Right ventricle myocardium superior (tissue), 1 donor: ENCODE results near the gene AOAH. TPM values are rescaled to one million over a fixed set of nuclear protein-coding genes. Genes with fewer than 3 reads are reported as not detected.
"Not testable (repeated sequence)": the region's sequence is repeated elsewhere in the genome, so short reads cannot be mapped to it uniquely, and the experiment has no call there.

Experiments used
- ATAC-seq: fragments of 200-7000 bp; cut with Tn5 transposase; one replicate; pipeline ENCODE4 v1.9.1; 2020; ENCODE audit warnings: mild to moderate bottlenecking; ENCODE audit not compliant: poor library complexity
- DNase-seq: peaks from one replicate; pipeline ENCODE4 v3.0.0-alpha.2; 2020
- intact Hi-C: fragments of 100-400 bp; cut with DNase I; formaldehyde crosslinking; loops from one replicate; pipeline ENCODE4 v1.11.2; 2022
- total RNA-seq: library from RNA; stranded (reverse); fragmentation: NEBNext Ultra II Directional; extraction: Animal tissue kit (Norgen Biotek cat#: 25700); gene quantifications from one replicate; pipeline ENCODE4 v1.2.1, GENCODE V29; 2021
- donor health status: DM: no; HTN: yes; CAD: no; lungs with severe emphysema.

Gene AOAH
- total RNA-seq, 1 donor from 2014 or later: 2.7 TPM

DNA sequence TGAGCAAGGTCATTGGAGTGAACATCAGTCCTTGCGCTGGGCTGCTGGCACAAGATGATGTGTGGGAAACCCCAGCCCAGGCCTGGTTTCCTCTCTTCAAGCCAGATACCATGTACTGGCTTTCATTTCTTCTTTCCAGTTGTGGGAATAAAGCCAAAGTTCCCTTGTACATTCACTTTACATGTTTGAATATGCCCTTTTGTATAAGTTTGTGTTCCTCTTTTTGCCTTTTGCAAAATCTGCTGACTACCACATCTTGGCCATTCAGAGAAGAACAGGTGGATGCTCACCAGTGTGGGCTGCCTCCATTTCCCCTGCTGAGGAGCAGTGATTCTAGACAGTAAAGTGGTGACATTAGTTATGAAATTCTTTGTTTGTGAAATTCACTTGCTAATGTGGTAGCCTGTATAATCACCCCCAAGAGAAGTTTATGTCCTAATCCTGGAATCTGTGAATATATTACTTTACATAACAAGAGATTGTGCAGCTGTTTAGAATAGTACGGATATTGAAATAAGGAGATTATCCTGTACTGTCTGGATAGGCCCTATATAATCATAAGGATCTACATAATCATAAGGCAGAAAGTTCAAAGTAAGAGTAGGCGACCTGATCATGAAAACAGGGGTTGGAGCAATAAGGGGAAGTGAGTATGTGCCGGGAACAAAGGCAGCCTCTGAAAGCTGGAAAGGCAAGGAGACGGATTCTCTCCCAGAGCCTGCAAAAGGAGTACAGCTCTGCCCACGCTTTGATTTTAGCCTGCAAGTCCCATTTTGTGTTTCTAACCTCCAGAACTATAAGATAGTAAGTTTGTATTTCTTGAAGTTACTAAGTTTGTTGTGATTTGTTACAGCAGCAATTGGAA is 18.8 kb upstream of the AOAH start:
- ATAC-seq (peak; percentile 62), DNase-seq (peak; percentile 69)
- intact Hi-C loops: no loop called here

DNA sequence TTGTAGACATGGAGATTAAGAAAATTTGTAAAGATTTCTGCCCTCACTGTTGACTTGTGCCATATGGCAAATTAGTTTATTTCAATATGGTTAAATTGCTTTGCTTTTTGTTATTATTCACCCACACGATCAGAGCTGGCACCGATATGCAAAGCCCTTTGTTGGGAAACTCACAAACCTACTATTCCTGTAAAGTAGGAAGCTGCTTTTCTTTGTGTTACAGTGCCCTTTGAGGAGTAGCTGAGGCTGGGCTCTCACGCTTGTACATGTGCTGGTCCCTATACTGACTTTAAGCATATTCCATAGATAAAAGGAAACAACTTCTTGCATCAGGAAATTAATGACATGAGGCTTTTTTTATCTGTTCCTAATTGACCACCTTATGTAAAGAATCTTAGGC is 17.6 kb upstream of the AOAH start:
- intact Hi-C loops: no loop called here
- ATAC-seq (no peak), DNase-seq (no peak)

DNA sequence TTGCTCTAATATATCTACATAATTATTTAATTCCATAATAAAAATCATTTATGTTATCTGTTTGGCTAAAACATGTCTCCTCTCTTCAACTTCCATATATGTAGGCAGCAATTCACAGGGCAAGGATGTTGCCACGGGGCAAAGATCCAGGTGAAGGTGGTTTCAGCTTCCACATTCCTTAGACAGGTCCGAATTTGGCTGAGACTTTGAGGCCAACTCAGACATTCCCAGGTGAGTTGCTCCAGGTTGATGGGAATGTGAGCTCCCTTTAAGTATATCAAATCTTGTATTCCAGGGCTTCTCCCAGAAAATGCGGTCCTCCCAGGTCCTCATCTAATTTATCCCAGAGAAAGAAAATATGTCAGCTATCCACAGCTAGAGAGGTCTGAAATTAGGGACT is 15.1 kb upstream of the AOAH start:
- no peak for DNase-seq
- ATAC-seq: no peak
- intact Hi-C loops: no loop called here

DNA sequence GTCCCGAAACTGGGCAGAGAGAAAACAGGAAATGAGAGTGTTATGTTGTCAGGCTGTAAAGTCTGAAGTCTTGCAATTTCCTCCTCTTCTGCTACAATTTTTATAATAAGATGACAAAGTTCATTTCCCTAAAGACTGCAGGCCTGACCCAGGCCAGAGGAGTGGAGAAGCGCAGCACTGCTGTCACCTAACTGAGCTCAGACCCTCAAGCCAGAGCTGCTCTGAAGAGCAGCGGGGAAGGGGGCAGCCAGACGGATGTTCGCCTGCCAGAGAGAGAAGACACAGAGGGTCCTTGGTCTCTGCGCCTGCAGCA is 12.6 kb upstream of the AOAH start:
- intact Hi-C loops: no loop called here
- DNase-seq (no peak), ATAC-seq (peak; percentile 63)

DNA sequence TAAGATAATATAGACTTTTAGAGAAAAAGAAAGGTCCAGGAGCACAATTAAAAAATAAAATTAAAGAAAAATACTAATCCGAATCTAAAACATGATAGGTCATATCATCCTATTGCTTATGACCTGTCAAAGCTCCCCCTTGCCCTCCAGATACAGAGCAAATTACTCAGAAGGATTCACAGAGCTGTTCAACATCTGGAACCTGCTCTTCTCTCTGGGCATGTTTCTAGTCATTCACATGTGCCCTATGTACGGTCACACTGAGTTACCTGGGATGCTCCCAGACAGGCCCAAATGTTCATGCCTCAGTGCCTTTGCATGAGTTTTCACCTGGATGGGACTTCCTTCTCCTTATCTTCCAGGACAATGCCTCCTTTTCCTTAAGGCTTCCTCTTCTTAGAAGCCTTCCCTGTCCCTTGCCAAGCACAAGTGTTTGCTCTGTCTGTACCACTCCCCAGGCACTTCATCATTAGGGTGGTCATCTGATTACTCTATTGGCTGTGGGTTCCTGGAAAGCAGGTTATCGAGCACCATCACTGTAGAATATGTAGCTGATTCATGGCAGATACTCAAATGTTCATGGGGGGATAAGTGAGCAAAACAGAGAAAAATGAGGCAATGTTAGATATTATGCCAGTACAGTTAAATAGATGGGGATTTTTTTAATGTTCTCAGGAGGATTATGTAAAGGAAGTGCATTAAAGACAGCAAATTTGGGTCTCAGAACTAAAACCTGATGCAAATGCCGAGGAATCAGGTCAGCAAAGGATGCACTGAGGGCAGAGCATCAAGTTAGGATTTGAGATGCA is 12.0 kb upstream of the AOAH start:
- ATAC-seq: no peak
- DNase-seq: no peak
- intact Hi-C loops: no loop called here

DNA sequence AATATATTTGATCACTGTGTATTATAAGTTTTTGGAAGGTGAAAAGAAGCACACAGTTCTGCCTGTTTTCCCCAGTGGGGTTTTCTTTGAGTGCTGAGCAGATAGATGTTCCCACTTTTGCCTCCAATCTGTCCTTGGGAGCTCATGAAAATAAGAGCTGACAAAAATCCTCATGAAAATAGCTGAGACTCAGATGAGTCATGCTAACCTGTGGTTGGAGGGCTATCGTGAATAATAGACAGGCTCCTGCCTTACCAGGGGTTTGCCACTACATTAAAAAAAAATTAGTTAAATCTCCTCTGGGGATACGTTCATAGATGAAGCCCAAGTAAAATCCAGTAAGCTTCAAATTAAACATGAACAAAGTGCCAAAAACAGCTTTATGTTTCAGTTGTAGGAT is 10.9 kb upstream of the AOAH start:
- no peak for DNase-seq
- ATAC-seq: no peak
- intact Hi-C loops: no loop called here

DNA sequence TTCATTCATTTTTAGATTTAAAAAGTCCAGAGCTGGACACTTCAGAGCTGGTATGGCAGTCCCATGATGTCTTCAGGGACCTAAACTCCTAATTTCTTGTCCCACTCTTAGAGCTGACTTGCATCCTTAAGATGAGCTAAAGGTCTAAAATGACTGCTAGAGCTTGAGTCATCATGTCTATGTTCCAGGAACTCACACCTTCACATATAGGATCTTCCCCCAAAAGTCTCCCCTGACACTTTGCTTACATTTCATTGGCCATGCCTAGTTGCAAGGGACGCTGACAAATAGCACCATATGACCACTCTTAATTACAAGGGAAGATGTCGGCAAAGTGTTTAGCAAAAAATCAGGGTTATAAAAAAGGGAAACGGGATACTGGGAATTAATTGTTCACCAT is 10.4 kb upstream of the AOAH start:
- ATAC-seq (no peak), DNase-seq (no peak)
- intact Hi-C loops: no loop called here

DNA sequence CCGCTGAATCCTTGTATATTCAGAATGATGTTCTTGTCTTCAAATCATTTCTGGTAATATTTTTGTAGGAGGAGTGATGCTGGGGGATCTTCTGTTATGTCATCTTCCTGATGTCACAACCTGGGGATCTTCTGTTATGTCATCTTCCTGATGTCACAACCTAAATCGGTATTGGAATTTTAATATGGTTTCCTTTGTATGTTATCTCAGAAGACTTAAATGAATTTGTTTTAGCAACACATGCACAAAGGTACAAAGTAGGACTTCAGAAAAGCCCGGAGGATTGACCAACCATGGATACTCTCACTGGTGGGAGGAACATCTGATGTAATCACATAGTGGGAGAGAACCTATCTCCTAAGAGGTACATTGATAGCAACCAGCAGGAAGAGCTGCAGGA is 9.1 kb upstream of the AOAH start:
- no peak for DNase-seq
- ATAC-seq: no peak
- intact Hi-C loops: no loop called here

DNA sequence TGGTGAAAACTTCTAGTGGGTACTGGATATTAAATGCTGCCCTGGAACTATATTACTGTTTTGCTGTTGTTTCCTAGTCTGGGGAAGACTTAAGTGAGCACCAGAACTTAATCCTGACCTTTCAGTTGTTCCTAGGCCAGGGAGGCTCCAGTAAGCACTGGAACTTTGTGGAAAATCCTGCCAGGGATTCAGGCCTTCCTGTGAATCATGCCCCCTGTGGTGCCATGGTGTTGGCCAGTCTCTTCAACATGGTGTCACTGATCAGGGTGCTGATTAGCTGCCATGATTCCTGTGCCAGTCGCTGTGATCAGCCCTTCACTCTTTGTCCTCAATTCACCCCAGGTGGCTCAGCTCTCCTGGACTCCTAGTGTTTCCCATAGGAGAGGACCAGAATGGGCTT is 8.5 kb upstream of the AOAH start:
- intact Hi-C loops: no loop called here
- no peak for ATAC-seq
- DNase-seq: no peak

DNA sequence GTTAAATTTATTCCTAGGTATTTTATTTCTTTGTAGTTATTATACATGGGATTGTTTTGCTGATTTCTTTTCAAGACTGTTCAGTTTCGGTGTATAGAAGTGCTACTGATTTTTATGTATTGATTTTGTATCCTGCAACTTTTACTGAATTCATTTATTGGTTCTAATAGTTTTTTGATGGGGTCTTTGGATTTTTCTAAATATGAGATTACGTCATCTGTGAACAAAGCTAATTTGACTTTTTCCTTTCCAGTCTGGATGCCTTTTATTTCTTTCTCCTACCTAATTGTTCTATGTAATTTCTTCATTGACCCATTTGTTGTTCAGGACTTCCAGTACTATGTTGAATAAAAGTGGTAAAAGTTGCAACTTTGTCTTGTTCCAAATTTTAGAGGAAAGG is 5.8 kb upstream of the AOAH start:
- intact Hi-C loops: no loop called here
- no peak for ATAC-seq

DNA sequence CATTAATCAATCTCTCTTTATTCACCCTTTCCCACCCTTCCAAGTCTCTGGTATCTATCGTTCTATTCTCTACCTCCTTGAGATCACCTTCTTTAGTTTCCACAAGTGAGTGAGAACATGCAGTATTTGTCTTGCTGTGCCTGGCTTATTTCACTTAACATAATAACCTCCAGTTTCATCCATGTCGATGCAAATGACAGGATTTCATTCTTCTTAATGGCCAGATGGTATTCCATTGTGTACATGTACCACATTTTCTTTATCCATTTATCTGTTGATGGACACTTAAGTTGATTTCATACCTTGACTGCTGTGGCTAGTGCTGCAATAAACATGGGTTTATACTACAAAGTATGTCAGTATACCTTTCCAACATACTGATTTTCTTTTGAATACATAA is 3.8 kb upstream of the AOAH start:
- intact Hi-C loops: no loop called here
- ATAC-seq (no peak), DNase-seq (no peak)

More for the DNA sequence above, 5.8 kb upstream of the AOAH start:
- no peak for DNase-seq

DNA sequence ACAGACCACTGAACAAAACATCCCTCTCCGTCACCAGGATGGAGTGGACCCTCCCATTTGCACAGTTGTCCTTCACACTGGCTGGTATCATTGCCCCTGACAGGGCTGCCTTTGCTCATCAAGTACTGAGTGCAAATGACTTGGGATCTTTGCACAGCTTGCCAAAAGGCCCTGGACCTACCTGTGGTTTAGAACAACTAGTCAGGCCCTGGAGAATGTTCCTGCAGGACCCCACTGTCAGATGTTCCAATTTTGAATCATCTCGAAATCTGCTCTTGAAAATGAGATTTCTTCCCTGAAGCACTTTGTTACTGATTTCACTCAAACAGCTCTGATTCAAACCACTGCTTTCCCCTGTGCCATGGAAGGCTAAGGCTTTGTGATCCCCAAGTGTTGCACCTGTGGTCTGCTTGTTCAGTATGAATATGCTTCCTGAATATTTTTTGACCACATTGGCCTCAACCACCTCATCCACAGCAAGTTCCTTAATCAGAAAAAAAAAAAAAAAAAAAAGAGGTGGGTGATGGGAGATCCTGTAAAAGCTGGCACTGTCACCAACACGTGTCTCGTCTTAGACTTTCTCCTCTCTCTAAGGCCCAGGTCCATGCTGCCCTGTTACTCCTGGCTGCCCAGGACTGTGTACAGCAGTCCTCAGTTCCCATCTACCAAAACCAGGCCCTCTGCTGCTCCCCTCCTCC is 2.7 kb upstream of the AOAH start:
- ATAC-seq (no peak), DNase-seq (no peak)
- intact Hi-C loops: no loop called here

DNA sequence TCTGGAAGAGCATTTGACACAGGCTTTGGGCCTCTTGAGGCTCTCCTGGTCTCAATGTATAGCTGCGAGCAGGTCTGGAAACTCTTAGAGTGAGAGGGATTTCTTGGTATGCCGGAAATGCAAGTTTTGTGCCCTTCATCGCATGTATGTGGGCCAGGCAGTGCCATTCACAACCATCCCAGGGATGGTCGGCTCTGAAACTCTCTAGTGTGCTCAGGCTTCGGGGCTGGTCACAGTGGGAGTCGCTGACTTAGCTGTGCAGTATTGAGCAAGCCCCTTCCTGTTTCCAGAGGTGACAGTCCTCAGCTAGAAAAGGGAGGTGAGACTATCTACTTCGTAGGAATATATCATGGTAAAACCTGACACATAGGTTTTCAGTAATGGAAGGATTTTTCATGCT is 2.0 kb upstream of the AOAH start:
- intact Hi-C loops: no loop called here
- ATAC-seq (no peak), DNase-seq (no peak)

DNA sequence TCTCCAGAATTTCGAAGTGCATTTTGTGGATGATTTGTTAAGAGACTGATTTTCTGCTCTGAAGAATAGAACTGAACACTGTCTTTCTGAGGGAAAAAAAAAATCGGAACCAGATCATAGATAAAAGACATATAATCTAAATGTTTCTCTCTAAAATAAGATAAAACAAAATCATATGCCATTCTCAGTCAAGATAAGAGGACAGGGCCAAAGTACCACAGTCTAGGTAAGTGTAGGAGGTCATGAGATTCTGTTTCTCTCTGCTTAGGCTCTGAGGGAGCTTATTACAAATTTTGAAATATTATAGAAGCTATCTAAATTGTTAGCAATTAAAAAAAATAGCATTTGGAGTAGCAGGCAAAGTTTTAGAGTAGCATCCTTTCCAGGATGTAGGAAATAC is 702 bp upstream of the AOAH start:
- ATAC-seq: no peak
- intact Hi-C loops: no loop called here
- no peak for DNase-seq

DNA sequence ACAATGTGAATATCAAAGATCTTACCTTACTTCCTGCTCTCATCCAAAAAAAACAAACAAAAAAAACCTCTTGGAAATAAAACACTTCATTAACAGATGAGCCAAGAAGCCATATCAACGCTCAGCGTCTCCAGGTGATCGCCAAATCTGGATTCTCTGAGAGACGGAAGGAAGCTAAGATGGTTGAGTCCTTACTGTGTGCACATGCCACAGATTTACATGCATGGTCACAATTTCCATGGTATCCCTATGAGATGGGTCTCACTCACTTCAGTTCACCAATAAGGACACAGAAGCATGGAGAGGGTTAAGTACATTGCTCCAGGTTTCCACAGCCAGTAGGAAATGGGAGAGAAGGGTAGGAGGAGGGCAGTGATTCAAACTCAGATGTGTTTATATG is 1.0 kb downstream of the AOAH start:
- intact Hi-C loops: no loop called here
- no peak for ATAC-seq
- no peak for DNase-seq

DNA sequence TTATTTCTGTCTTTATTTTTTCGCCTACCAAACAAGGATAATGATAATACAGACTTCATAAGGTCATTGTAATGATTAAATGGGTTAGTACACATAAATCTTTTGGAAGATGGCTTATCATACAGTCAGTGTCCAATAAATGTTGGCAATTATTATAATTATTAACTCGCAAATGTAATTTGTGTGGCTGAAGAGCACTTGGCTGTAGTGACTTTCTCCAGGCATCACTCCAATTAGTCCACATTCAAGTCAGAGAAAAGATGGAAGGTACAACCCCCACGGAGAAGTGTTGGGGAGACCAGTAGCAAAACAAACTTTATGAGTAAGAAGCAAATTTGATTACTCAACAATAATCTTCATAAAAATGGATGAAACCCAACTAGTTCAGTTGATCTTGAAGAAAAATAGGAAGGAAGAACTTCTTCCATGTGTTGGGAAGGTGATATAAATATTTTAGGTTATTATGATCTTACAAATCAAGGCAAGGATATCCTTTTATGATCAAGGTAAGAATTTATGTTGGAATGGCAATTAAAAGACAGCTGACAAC is 5.1 kb downstream of the AOAH start:
- intact Hi-C loops: no loop called here
- no peak for DNase-seq
- ATAC-seq: no peak

DNA sequence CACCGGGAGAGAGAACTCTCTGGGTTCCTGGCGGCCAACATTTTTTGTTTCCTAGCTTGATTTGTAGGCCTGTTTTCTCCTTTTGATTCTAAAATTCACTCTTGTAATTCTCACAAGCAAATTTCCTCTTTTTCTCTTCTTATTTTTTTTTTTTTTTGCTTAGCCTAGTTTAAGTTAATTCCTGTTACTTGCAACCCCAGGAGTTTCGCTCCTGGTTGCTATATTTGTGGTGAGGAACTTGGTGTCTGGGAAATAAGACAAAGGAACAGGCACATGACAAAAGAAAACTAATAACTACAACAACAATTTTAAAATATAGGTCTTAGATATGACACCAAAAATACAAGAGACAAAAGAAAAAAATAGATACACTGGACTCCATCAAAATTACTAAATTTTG is 6.7 kb downstream of the AOAH start:
- ATAC-seq: no peak
- no peak for DNase-seq
- intact Hi-C loops: no loop called here

DNA sequence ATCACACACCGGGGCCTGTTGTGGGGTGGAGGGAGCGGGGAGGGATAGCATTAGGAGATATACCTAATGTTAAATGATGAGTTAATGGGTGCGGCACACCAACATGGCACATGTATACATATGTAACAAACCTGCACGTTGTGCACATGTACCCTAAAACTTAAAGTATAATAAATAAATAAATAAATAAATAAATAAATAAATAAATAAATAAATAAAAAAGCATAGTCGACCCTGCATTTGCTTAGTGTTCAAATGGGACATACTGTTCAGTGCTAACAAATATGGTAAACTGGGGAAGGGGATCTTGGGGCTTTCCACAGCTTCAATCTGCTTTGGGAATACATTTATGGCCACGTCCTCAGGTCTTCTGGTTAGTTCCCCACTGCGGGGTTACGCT is 7.5 kb downstream of the AOAH start:
- DNase-seq, ATAC-seq, intact Hi-C loops: not testable (repeated sequence)

DNA sequence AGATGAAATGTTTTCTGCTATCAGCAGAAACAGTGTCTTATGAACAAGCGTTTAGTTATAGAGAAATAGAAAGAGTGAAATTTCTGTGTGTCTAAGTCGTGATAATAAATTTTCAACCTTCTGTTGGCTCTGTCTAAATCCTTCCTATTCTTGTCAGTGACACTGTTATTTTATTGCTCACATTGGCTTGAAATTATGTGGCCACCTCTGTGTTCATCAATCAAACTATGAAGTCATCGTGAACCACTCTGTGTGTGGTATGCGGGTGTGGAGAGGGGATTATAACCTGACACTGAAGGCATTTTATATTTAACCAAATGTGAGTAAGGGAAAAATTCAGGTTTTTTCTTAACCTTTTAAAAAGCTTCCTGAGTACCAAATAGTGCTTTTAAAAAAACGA is 12.3 kb downstream of the AOAH start:
- intact Hi-C loops: no loop called here
- ATAC-seq (no peak), DNase-seq (no peak)

DNA sequence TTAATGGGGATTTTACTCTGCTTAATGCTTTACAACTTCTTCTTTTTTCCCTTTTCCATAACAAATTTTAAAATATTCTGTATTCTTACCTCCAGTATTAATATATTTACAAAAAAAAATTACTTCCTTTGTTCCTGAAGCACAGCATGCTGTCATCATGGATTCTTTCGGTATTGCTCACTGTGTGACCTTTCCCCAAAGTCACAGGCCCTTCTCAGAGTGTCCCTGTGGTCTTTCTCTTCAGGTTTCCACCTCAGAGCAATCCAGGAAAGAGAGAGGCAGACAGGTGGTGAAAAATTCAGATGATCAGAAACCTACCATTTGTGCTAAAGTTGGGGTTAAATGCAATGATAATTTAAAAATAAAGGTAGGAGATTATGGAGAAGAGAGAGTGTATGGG is 13.0 kb downstream of the AOAH start:
- intact Hi-C loops: no loop called here
- DNase-seq: no peak
- ATAC-seq: no peak
